ENCODE data around the gene MON2.

DNA sequence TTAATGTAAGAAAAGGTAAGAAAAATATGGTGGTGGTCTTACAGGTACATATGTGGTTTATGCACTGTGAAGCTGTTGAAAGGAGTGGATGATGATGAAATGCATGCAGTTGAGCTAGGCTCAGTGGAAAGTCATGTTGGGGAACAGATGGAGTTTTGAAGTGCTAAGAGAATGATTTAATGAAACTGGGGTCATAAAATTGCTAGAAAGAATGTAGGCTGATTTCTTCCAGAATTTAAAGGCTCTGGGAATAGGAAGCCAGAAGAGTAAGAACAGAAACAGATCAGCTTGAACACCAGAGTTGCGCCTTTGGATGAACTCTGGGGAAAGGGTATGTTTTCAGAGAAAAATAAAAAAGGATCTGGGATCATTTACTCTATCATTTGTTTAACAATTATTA lies 146.5 kb downstream of the MON2 start:
- TF ChIP-seq, protein P1, sequence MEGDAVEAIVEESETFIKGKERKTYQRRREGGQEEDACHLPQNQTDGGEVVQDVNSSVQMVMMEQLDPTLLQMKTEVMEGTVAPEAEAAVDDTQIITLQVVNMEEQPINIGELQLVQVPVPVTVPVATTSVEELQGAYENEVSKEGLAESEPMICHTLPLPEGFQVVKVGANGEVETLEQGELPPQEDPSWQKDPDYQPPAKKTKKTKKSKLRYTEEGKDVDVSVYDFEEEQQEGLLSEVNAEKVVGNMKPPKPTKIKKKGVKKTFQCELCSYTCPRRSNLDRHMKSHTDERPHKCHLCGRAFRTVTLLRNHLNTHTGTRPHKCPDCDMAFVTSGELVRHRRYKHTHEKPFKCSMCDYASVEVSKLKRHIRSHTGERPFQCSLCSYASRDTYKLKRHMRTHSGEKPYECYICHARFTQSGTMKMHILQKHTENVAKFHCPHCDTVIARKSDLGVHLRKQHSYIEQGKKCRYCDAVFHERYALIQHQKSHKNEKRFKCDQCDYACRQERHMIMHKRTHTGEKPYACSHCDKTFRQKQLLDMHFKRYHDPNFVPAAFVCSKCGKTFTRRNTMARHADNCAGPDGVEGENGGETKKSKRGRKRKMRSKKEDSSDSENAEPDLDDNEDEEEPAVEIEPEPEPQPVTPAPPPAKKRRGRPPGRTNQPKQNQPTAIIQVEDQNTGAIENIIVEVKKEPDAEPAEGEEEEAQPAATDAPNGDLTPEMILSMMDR (IDR thresholded peaks at IDR 0.05): no peak
- no peak for TF ChIP-seq EZH2 (IDR thresholded peaks at IDR 0.05)
- TF ChIP-seq EZH2phosphoT487 (IDR thresholded peaks at IDR 0.05): no peak

All from neural progenitor cell (in vitro differentiated cells).